IMR-90 (cell line): ENCODE measurements around the gene CDK5R2. TPM values are rescaled to one million over a fixed set of nuclear protein-coding genes. Genes with fewer than 3 reads are reported as not detected.

Source experiments
- ATAC-seq: fragments of 200-7000 bp; cut with Tn5 transposase; 2 replicates; pipeline ENCODE4 v1.9.1; 2020; ENCODE audit warnings: low read depth, mild to moderate bottlenecking, moderate library complexity
- BruUV-seq: library from RNA; stranded (reverse); fragments of 400-500 nt; replicated peaks from 2 replicates; lab custom pipeline; 2021; lab: Mats Ljungman, UMichigan
- CTCF ChIA-PET: fragments of 300-600 bp; formaldehyde crosslinking; extraction: SDS; loops from one replicate; lab custom pipeline; 2021; ENCODE audit warnings: antibody characterized with exemption; lab: Yijun Ruan, JAX
- POLR2A ChIA-PET: fragments of 300-600 bp; sonication (Branson Sonifier 250); formaldehyde crosslinking; loops from one replicate; lab custom pipeline; 2022; ENCODE audit warnings: antibody characterized with exemption; ENCODE audit not compliant: unreplicated experiment; lab: Charles Lee
- DNase-seq: peaks from one replicate; pipeline ENCODE4 v3.0.0; 2013
- H2AFZ ChIP-seq: replicated peaks from 2 replicates; pipeline ENCODE3; 2013; ENCODE audit warnings: low read length, mild to moderate bottlenecking; ENCODE audit not compliant: poor library complexity
- H2AK5ac ChIP-seq: 2 replicates; pipeline ENCODE4 v1.6.1; 2013; ENCODE audit warnings: low read depth, low read length, inconsistent platforms
- H2AK9ac ChIP-seq: replicated peaks from 2 replicates; pipeline ENCODE3; 2013; ENCODE audit warnings: mild to moderate bottlenecking, low read depth, low read length, moderate library complexity; ENCODE audit not compliant: poor library complexity
- H2BK120ac ChIP-seq: 2 replicates; pipeline ENCODE4 v1.6.1; 2013; ENCODE audit warnings: low read depth, low read length, inconsistent platforms
- H2BK15ac ChIP-seq: 3 replicates; pipeline ENCODE4 v1.6.1; 2013; ENCODE audit warnings: low read depth, low read length, inconsistent platforms
- H2BK20ac ChIP-seq: 2 replicates; pipeline ENCODE4 v1.6.1; 2013; ENCODE audit warnings: low read depth, mild to moderate bottlenecking, inconsistent platforms, low read length, moderate library complexity
- H2BK5ac ChIP-seq: 2 replicates; pipeline ENCODE4 v1.6.1; 2013; ENCODE audit warnings: mild to moderate bottlenecking, low read depth, low read length, inconsistent platforms; ENCODE audit not compliant: poor library complexity, severe bottlenecking
- H3K14ac ChIP-seq: replicated peaks from 2 replicates; pipeline ENCODE4 v1.6.1; 2013; ENCODE audit warnings: low read depth, low read length, inconsistent platforms
- H3K18ac ChIP-seq: 2 replicates; pipeline ENCODE4 v1.6.1; 2013; ENCODE audit warnings: low read depth, low read length, control low read depth
- H3K23ac ChIP-seq: 2 replicates; pipeline ENCODE4 v1.6.1; 2013; ENCODE audit warnings: low read depth, low read length, inconsistent platforms
- H3K27ac ChIP-seq: 2 replicates; pipeline ENCODE4 v1.5.1; 2013; ENCODE audit warnings: mild to moderate bottlenecking, control low read depth, low read length; ENCODE audit not compliant: insufficient read depth
- H3K27me3 ChIP-seq: 2 replicates; pipeline ENCODE4 v1.6.1; 2013; ENCODE audit warnings: low read length; ENCODE audit not compliant: control insufficient read depth, insufficient read depth
- H3K36me3 ChIP-seq: 2 replicates; pipeline ENCODE4 v1.6.1; 2013; ENCODE audit warnings: low read length, mixed read lengths; ENCODE audit not compliant: control insufficient read depth, insufficient read depth
- H3K4ac ChIP-seq: 2 replicates; pipeline ENCODE4 v1.6.1; 2013; ENCODE audit warnings: low read depth, low read length, inconsistent platforms
- H3K4me1 ChIP-seq: 2 replicates; pipeline ENCODE4 v1.6.1; 2013; ENCODE audit warnings: low read length, mixed read lengths; ENCODE audit not compliant: control insufficient read depth, insufficient read depth
- H3K4me2 ChIP-seq: 2 replicates; pipeline ENCODE4 v1.6.1; 2013; ENCODE audit warnings: low read depth, mild to moderate bottlenecking, control low read depth, low read length, moderate library complexity
- H3K4me3 ChIP-seq: 2 replicates; pipeline ENCODE4 v1.5.1; 2013; ENCODE audit warnings: low read depth, mild to moderate bottlenecking, control low read depth, low read length, moderate library complexity; ENCODE audit not compliant: insufficient read depth
- H3K56ac ChIP-seq: 2 replicates; pipeline ENCODE4 v1.6.1; 2013; ENCODE audit warnings: low read length, inconsistent platforms; ENCODE audit not compliant: insufficient read depth; ENCODE audit errors: extremely low read depth
- H3K79me1 ChIP-seq, 2 experiments: 2 replicates each; pipeline ENCODE4 v1.6.1; 2013; ENCODE audit warnings: low read length in 2 of 2, inconsistent platforms in 1 of 2, low read depth in 1 of 2
- H3K9ac ChIP-seq: 2 replicates; pipeline ENCODE4 v1.6.1; 2013; ENCODE audit warnings: low read depth, low read length, control low read depth
- H3K9me1 ChIP-seq: 2 replicates; pipeline ENCODE4 v1.6.1; 2013; ENCODE audit warnings: low read length, inconsistent platforms; ENCODE audit not compliant: insufficient read depth
- H3K9me3 ChIP-seq: 2 replicates; pipeline ENCODE4 v1.6.1; 2013; ENCODE audit warnings: low read length; ENCODE audit not compliant: control insufficient read depth, insufficient read depth
- H4K20me1 ChIP-seq: 2 replicates; pipeline ENCODE4 v1.6.1; 2013; ENCODE audit warnings: low read length, inconsistent platforms; ENCODE audit not compliant: insufficient read depth
- H4K5ac ChIP-seq: 2 replicates; pipeline ENCODE4 v1.6.1; 2013; ENCODE audit warnings: mild to moderate bottlenecking, low read depth, low read length, control low read depth
- H4K8ac ChIP-seq, 2 experiments: 2 replicates each; pipeline ENCODE4 v1.6.1; 2013; ENCODE audit warnings: low read depth in 2 of 2, low read length in 2 of 2, control low read depth in 1 of 2, inconsistent platforms in 1 of 2
- H4K91ac ChIP-seq: 2 replicates; pipeline ENCODE4 v1.6.1; 2013; ENCODE audit warnings: low read depth, low read length, inconsistent platforms; ENCODE audit not compliant: insufficient read depth
- FOS ChIP-seq: fragments of 150-350 bp; IDR thresholded peaks from 2 replicates; pipeline ENCODE4 v1.6.1; 2016; ENCODE audit warnings: low read depth, low read length
- MAFK ChIP-seq: IDR thresholded peaks from 2 replicates; pipeline ENCODE4 v1.6.1; 2012; ENCODE audit warnings: low read depth, low read length, improper control_type of control experiment
- MAZ ChIP-seq: IDR thresholded peaks from 2 replicates; pipeline ENCODE4 v1.6.1; 2012; ENCODE audit warnings: low read depth, mild to moderate bottlenecking, low read length, improper control_type of control experiment, moderate library complexity, borderline replicate concordance
- MXI1 ChIP-seq: IDR thresholded peaks from 2 replicates; pipeline ENCODE4 v1.6.1; 2012; ENCODE audit warnings: low read depth, mild to moderate bottlenecking, low read length, moderate library complexity, borderline replicate concordance
- POLR2A ChIP-seq: IDR thresholded peaks from 2 replicates; pipeline ENCODE4 v1.6.1; 2012; ENCODE audit warnings: mild to moderate bottlenecking, low read depth, low read length
- RAD21 ChIP-seq: IDR thresholded peaks from 2 replicates; pipeline ENCODE4 v1.6.1; 2012; ENCODE audit warnings: low read length, improper control_type of control experiment
- RCOR1 ChIP-seq: IDR thresholded peaks from 2 replicates; pipeline ENCODE4 v1.6.1; 2012; ENCODE audit warnings: mild to moderate bottlenecking, low read length, improper control_type of control experiment; ENCODE audit not compliant: insufficient replicate concordance
- SMC3 ChIP-seq: fragments of 150-350 bp; IDR thresholded peaks from 2 replicates; pipeline ENCODE4 v1.6.1; 2016; ENCODE audit warnings: low read depth, mild to moderate bottlenecking, antibody characterized with exemption, low read length, moderate library complexity
- WGBS, 2 experiments: methylation state at CpG; one replicate each; pipeline versions ENCODE4 v1.1.5 to v1.1.7; 2013; ENCODE audit warnings: missing lambda C conversion rate in 2 of 2; ENCODE audit not compliant: insufficient read length in 1 of 2; ENCODE audit errors: extremely low coverage in 2 of 2; 5-methylcytosine and 5-hydroxymethylcytosine counted together
- dilution Hi-C: fragments of 300-500 bp; cut with HindIII; formaldehyde crosslinking; loops from one replicate; pipeline ENCODE4 v1.14.3; 2018; ENCODE audit warnings: low sequenced_read_pairs; ENCODE audit not compliant: unreplicated experiment
- in situ Hi-C: fragments of 300-500 bp; cut with MboI; formaldehyde crosslinking; loops from 3 replicates; pipeline ENCODE4 v1.14.3; 2019; ENCODE audit warnings: low sequenced_read_pairs, inconsistent platforms, mixed read lengths
- intact Hi-C: fragments of 100-400 bp; cut with micrococcal nuclease; formaldehyde crosslinking; loops from 2 replicates; pipeline ENCODE4 v1.10.0; 2022
- polyA plus RNA-seq, 3 experiments: library from polyadenylated mRNA; depleted of rRNA; stranded (reverse); fragments of >200 nt; gene quantifications; 2 replicates each; pipeline ENCODE4 v1.2.3, GENCODE V29; 2012; ENCODE audit warnings: low replicate concordance in 1 of 3
- total RNA-seq: library from RNA; depleted of rRNA; stranded (reverse); fragments of >200 nt; gene quantifications from 2 replicates; pipeline ENCODE4 v1.2.3, GENCODE V29; 2012
- TF ChIP-seq, protein P1 (sequence below): fragments of 150-350 bp; IDR thresholded peaks from 2 replicates; pipeline ENCODE4 v1.6.1; 2017; ENCODE audit warnings: mild to moderate bottlenecking, antibody characterized with exemption, low read length, low read depth
- TF ChIP-seq, protein P2 (sequence below): fragments of 150-350 bp; IDR thresholded peaks from 2 replicates; pipeline ENCODE4 v1.6.1; 2016; ENCODE audit warnings: low read depth, mild to moderate bottlenecking, low read length, moderate library complexity, borderline replicate concordance
- TF ChIP-seq, protein P3 (sequence below): conservative IDR thresholded peaks from 2 replicates; pipeline ENCODE4 v1.5.1; 2012; ENCODE audit warnings: mild to moderate bottlenecking, low read depth, low read length, improper control_type of control experiment

Gene CDK5R2
- total and polyA plus RNA-seq, 2 of the 4 experiments (the other 2 are of a cell fraction) = not detected

DNA sequence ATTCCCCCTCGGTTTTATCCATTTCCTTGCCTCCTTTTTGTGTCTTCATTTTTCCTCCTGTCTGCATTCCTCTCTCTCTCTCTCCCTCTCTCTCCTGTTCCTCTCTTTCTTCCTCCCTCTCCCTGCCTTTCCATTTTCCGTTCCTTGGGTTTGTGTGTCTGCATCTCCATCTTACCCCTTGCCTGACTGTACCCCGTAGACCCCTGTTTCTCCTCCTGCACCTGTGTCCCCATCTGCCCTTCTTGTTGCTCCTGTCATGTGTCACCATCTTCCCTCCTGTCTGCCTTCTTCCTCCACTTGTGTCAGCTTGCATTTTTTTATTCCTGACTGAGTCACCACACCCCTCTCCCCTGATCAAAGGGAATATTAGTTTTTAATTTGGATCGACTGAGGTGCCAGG lies 1.8 kb downstream of the CDK5R2 start (continued):
- no peak for TF ChIP-seq MAFK

DNA sequence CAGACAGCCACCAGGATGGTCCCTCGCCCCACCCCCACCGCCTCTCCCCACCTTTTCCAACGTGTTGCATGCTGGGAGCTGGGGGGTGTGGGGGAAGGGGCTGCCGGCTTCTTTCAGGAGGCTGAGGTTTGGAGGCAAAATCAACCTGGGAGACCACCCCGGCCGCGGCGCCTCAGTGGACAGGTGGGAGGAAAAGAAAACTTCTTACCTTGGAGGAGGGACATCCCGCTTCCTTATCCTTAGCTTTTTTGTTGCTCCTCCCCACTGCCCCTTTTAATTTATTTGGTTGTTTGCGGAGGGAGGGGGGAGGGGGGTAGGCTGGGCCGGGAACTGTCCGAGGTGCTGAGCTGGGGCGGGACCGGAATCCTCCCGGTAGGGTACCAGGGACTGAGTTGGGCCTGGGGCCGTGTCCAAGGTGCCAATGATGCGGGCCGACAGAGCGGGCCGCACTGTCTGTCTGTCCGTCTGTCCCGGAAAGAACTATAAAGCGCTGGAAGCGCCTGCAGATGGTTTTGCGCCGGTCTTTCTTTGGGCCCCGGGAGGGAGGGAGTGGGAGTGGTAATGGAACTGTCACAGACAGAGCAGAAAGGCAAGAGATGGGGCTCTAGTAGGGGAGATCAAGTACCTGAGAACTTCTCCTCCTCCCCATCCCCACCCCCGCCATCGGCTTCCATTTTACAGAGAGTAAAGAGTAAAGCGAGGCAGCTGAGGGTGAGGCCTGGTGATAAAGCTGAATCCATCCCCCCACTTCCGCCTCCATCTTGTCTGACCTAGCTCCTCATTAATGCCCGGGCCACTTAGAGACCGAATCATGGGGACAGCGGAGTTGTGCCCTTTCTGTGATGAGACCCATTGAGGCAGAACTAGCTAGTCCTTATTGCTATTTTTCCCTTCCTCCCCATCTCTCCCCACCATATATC lies 2.4 kb downstream of the CDK5R2 start:
- no peak overlapping the region for H2BK5ac ChIP-seq
- H3K79me1 ChIP-seq = no peaks in the 10 kb centered on the region
- ChIA-PET CTCF (no interaction called here), POLR2A (no interaction called here)
- 5% methylated on average over 8 of the region's 34 CpGs; no CpG with 5 or more reads in 1 of the 2 experiments for WGBS, 2 experiments
- H4K5ac ChIP-seq = no peak overlapping the region
- H3K36me3 ChIP-seq = no peaks in the 10 kb centered on the region
- no peak overlapping the region for H3K4me3 ChIP-seq
- no peak overlapping the region for H3K4me2 ChIP-seq
- no peak overlapping the region for H4K91ac ChIP-seq
- no peak overlapping the region for H2AK5ac ChIP-seq
- H3K27ac ChIP-seq = no peak overlapping the region
- no peak for TF ChIP-seq RCOR1
- TF ChIP-seq, protein P1, sequence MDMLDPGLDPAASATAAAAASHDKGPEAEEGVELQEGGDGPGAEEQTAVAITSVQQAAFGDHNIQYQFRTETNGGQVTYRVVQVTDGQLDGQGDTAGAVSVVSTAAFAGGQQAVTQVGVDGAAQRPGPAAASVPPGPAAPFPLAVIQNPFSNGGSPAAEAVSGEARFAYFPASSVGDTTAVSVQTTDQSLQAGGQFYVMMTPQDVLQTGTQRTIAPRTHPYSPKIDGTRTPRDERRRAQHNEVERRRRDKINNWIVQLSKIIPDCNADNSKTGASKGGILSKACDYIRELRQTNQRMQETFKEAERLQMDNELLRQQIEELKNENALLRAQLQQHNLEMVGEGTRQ = no peak
- no peak for TF ChIP-seq RAD21
- no peak for TF ChIP-seq SMC3
- TF ChIP-seq MAZ = no peak
- TF ChIP-seq, protein P2, sequence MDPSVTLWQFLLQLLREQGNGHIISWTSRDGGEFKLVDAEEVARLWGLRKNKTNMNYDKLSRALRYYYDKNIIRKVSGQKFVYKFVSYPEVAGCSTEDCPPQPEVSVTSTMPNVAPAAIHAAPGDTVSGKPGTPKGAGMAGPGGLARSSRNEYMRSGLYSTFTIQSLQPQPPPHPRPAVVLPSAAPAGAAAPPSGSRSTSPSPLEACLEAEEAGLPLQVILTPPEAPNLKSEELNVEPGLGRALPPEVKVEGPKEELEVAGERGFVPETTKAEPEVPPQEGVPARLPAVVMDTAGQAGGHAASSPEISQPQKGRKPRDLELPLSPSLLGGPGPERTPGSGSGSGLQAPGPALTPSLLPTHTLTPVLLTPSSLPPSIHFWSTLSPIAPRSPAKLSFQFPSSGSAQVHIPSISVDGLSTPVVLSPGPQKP = no peak
- no peak for TF ChIP-seq POLR2A
- no peak for TF ChIP-seq MXI1
- no peak for TF ChIP-seq FOS
- TF ChIP-seq, protein P3, sequence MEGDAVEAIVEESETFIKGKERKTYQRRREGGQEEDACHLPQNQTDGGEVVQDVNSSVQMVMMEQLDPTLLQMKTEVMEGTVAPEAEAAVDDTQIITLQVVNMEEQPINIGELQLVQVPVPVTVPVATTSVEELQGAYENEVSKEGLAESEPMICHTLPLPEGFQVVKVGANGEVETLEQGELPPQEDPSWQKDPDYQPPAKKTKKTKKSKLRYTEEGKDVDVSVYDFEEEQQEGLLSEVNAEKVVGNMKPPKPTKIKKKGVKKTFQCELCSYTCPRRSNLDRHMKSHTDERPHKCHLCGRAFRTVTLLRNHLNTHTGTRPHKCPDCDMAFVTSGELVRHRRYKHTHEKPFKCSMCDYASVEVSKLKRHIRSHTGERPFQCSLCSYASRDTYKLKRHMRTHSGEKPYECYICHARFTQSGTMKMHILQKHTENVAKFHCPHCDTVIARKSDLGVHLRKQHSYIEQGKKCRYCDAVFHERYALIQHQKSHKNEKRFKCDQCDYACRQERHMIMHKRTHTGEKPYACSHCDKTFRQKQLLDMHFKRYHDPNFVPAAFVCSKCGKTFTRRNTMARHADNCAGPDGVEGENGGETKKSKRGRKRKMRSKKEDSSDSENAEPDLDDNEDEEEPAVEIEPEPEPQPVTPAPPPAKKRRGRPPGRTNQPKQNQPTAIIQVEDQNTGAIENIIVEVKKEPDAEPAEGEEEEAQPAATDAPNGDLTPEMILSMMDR = no peak
- TF ChIP-seq MAFK = no peak
- no peak overlapping the region for H3K14ac ChIP-seq
- H3K18ac ChIP-seq = no peak overlapping the region
- no peak overlapping the region for H4K8ac ChIP-seq
- H2BK20ac ChIP-seq = no peak overlapping the region
- peak overlapping the region; percentile 23 for H2AFZ ChIP-seq
- H4K20me1 ChIP-seq = no peaks in the 10 kb centered on the region; the same call in 1 of the 2 replicates
- H3K4me1 ChIP-seq = no peaks in the 10 kb centered on the region
- H3K23ac ChIP-seq = no peak overlapping the region
- no peak overlapping the region for H3K56ac ChIP-seq
- ATAC-seq (no peak), DNase-seq (no peak)
- intact Hi-C loops = no loop called here
- H2BK15ac ChIP-seq = no peak overlapping the region
- dilution Hi-C loops = no loop called here
- peak overlapping the region; percentile 72 for H2AK9ac ChIP-seq
- no peak overlapping the region for H2BK120ac ChIP-seq
- H3K27me3 ChIP-seq = peaks cover 55% of the 10 kb centered on the region
- H3K9me3 ChIP-seq = no peaks in the 10 kb centered on the region
- in situ Hi-C loops = no loop called here
- H3K9ac ChIP-seq = no peak overlapping the region
- no peak overlapping the region for H3K4ac ChIP-seq
- 0 out of 2 replicates have a peak, but pooled peaks cover 4% of the 10 kb centered on the region for H3K9me1 ChIP-seq
- BruUV-seq = no TSS peak
